Cardiac fibroblast (primary cell): ENCODE measurements around the gene RARB.

Source experiments
- DNase-seq, 2 donors: peaks; one replicate each; pipeline versions ENCODE4 v3.0.0 to v3.0.0-alpha.2; 2010; ENCODE audit warnings: low read depth in 2 of 2
- H3K4me3 ChIP-seq, 2 donors: replicated peaks in 1 of 2; 1 replicate in 1 of 2; 2 replicates in 1 of 2; pipeline ENCODE4 v1.5.1; 2011; ENCODE audit warnings: low read depth in 2 of 2, low read length in 2 of 2, mild to moderate bottlenecking in 2 of 2, moderate library complexity in 1 of 2
- CTCF ChIP-seq: IDR thresholded peaks from one replicate; pipeline ENCODE4 v1.5.1; 2011; ENCODE audit warnings: low read depth, mild to moderate bottlenecking, low read length, inconsistent platforms

The RARB gene

GRCh38 chr3:25444273-25444672 lies 16.2 kb downstream of the RARB start:
- no peak for TF ChIP-seq CTCF
- DNase-seq, result no peak
- no peak overlapping the region for H3K4me3 ChIP-seq

- no peak overlapping the region for H3K4me3 ChIP-seq
- TF ChIP-seq CTCF, result no peak
- no peak for DNase-seq
These were observed 17.7 kb downstream of the RARB start for GRCh38 chr3:25445731-25446130.

- H3K4me3 ChIP-seq, result no peak overlapping the region
- no peak for TF ChIP-seq CTCF
- no peak for DNase-seq
These were observed 19.2 kb downstream of the RARB start for GRCh38 chr3:25447285-25447684.

- no peak overlapping the region for H3K4me3 ChIP-seq
- TF ChIP-seq CTCF, result no peak
- no peak for DNase-seq
These were observed 19.9 kb downstream of the RARB start for GRCh38 chr3:25447925-25448324.

- DNase-seq, result peak; percentile 73 to 84
- TF ChIP-seq CTCF, result no peak
- no peak overlapping the region for H3K4me3 ChIP-seq
These were observed 21.0 kb downstream of the RARB start for GRCh38 chr3:25448750-25449692.

GRCh38 chr3:25449857-25450256 lies 21.8 kb downstream of the RARB start:
- TF ChIP-seq CTCF, result no peak
- no peak overlapping the region for H3K4me3 ChIP-seq
- DNase-seq, result no peak
